ENCODE measurements around the gene SEC14L5. TPM values are rescaled to one million over a fixed set of nuclear protein-coding genes. Genes with fewer than 3 reads are reported as not detected.

SEC14L5 gene
- total and polyA plus RNA-seq, 10 of the 15 experiments (the other 5 are each of a cell fraction or from before 2014, with no cell fraction given): 0.01 TPM; not detected in 9

DNA sequence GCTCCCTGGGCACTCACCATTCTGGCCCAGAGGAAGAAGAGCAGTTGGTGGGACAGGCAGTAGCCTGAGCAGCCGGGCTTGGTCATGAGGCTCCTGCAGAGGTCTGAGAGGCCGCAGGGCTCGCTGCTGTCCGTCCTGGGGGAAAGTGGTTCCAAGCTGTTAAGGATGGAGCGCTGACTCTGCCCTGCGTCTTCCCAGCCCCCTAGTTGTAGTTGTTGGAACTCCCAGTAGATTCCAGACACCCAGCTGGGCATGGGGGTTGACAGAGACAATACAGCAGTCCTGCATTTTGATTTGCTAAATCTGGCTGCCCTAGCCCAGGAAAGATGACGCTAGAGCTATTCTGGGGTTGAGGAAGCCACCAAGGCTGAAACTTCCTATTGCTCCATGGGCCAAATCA, 100.3 kb downstream of the SEC14L5 start:
- in situ Hi-C loops (cut with MboI) (no loop called here), intact Hi-C loops (cut with micrococcal nuclease; ENCODE audit: unreplicated experiment) (no loop called here)
- 68% methylated on average over 7 of the region's 7 CpGs for WGBS (ENCODE audit: insufficient coverage, insufficient replicate concordance, low lambda C conversion rate, missing lambda C conversion rate)
- no peak for FAIRE-seq
- H3K9ac ChIP-seq (ENCODE audit: control insufficient read depth, insufficient read depth, low read length): no peak overlapping the region
- peaks cover 12% of the 10 kb centered on the region for H3K4me1 ChIP-seq (ENCODE audit: control insufficient read depth, insufficient read depth, low read length)
- H3K4me3 ChIP-seq: no peak overlapping the region
- no peak overlapping the region for H2AFZ ChIP-seq (ENCODE audit: control insufficient read depth, low read depth, low read length)
- H3K79me2 ChIP-seq (ENCODE audit: control insufficient read depth, insufficient read depth, low read length): no peaks in the 10 kb centered on the region
- no peak for DNase-seq (ENCODE audit: low read depth, low spot score)
- SMC1A ChIA-PET (ENCODE audit: uncharacterized antibody, unreplicated experiment): interaction anchor here (1.0 kb wide), 1 partner anchor 557 kb away, joined by 3 read pairs; no protein-coding TSS in a partner anchor
- no TSS peak for BruUV-seq (replicated peaks)
- H3K27me3 ChIP-seq (replicated peaks in 1 of 2; ENCODE audit: control insufficient read depth in 2 of 2, insufficient read depth in 2 of 2, low read length in 1 of 2): no peaks in the 10 kb centered on the region; a peak in 1 of 4 replicates
- TF ChIP-seq ZNF217 (IDR thresholded peaks at IDR 0.05) (no peak), CTCF (IDR thresholded peaks at IDR 0.05 in 2 of 3, conservative IDR thresholded peaks at IDR 0.05 in 1 of 3; ENCODE audit: control insufficient read depth in 2 of 3, extremely low read depth in 1 of 3, insufficient read depth in 1 of 3, low read depth in 3 of 3, low read length in 3 of 3) (0 out of 6 replicates have a peak, but pooled peaks of 1 of the 3 experiments have one; percentile 12), CREM (IDR thresholded peaks at IDR 0.05; ENCODE audit: low read depth) (no peak), ZNF207 (IDR thresholded peaks at IDR 0.05; ENCODE audit: borderline replicate concordance) (no peak), GATAD2B (conservative IDR thresholded peaks at IDR 0.05; ENCODE audit: low read depth) (no peak), CHD1 (IDR thresholded peaks at IDR 0.05; ENCODE audit: low read depth, low read length) (no peak), ZNF687 (IDR thresholded peaks at IDR 0.05) (no peak), ATF2 (IDR thresholded peaks at IDR 0.05; ENCODE audit: low read length) (no peak)
- TF ChIP-seq, protein P1, sequence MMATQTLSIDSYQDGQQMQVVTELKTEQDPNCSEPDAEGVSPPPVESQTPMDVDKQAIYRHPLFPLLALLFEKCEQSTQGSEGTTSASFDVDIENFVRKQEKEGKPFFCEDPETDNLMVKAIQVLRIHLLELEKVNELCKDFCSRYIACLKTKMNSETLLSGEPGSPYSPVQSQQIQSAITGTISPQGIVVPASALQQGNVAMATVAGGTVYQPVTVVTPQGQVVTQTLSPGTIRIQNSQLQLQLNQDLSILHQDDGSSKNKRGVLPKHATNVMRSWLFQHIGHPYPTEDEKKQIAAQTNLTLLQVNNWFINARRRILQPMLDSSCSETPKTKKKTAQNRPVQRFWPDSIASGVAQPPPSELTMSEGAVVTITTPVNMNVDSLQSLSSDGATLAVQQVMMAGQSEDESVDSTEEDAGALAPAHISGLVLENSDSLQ (IDR thresholded peaks at IDR 0.05): no peak
- CTCF ChIA-PET: no interaction called here
- POLR2A ChIA-PET: no interaction called here
- H3K9me3 ChIP-seq (replicated peaks; ENCODE audit: control insufficient read depth, insufficient read depth, low read length): no peaks in the 10 kb centered on the region
- RAD21 ChIA-PET (ENCODE audit: unreplicated experiment): no interaction called here
- no peaks in the 10 kb centered on the region for H3K36me3 ChIP-seq (ENCODE audit: control insufficient read depth in 2 of 2, insufficient read depth in 2 of 2, low read length in 1 of 2)
- ATAC-seq: no peak
- no peak overlapping the region for H3K27ac ChIP-seq (ENCODE audit: control insufficient read depth, insufficient read depth)
- no peak overlapping the region for H3K4me2 ChIP-seq (ENCODE audit: control insufficient read depth, insufficient read depth)
- H4K20me1 ChIP-seq (ENCODE audit: control insufficient read depth, insufficient read depth): no peaks in the 10 kb centered on the region

Measured in GM12878 (cell line).